Measurements from ENCODE around the gene JUNB. TPM values are rescaled to one million over a fixed set of nuclear protein-coding genes. Genes with fewer than 3 reads are reported as not detected.

The JUNB gene
- total and polyA plus RNA-seq, 2 of the 13 experiments (the other 11 are each of a cell fraction or from before 2014, with no cell fraction given), result 7.7 to 8.2 TPM

GRCh38 chr19:12791345-12792050 lies at the start of gene JUNB (continued):
- TF ChIP-seq ZNF589 (CRISPR knock-in tag; conservative IDR thresholded peaks at IDR 0.05), result peak; percentile 87
- TF ChIP-seq ZNF7 (CRISPR knock-in tag; IDR thresholded peaks at IDR 0.05), result no peak
- TF ChIP-seq RARA (CRISPR knock-in tag; IDR thresholded peaks at IDR 0.05), result peak; percentile 70
- TF ChIP-seq IRF2 (CRISPR knock-in tag; IDR thresholded peaks at IDR 0.05), result peak; percentile 94; the same call in 1 of the 2 replicates
- no peak for TF ChIP-seq SNAI1 (CRISPR knock-in tag; IDR thresholded peaks at IDR 0.05; ENCODE audit: borderline replicate concordance)
- peak; percentile 22; the same call in 1 of the 2 replicates for TF ChIP-seq ZNF276 (CRISPR knock-in tag; IDR thresholded peaks at IDR 0.05; ENCODE audit: low read depth)
- TF ChIP-seq, protein P1, sequence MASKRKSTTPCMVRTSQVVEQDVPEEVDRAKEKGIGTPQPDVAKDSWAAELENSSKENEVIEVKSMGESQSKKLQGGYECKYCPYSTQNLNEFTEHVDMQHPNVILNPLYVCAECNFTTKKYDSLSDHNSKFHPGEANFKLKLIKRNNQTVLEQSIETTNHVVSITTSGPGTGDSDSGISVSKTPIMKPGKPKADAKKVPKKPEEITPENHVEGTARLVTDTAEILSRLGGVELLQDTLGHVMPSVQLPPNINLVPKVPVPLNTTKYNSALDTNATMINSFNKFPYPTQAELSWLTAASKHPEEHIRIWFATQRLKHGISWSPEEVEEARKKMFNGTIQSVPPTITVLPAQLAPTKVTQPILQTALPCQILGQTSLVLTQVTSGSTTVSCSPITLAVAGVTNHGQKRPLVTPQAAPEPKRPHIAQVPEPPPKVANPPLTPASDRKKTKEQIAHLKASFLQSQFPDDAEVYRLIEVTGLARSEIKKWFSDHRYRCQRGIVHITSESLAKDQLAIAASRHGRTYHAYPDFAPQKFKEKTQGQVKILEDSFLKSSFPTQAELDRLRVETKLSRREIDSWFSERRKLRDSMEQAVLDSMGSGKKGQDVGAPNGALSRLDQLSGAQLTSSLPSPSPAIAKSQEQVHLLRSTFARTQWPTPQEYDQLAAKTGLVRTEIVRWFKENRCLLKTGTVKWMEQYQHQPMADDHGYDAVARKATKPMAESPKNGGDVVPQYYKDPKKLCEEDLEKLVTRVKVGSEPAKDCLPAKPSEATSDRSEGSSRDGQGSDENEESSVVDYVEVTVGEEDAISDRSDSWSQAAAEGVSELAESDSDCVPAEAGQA (IDR thresholded peaks at IDR 0.05; ENCODE audit: low read depth), result peak; percentile 48; the same call in 1 of the 2 replicates
- TF ChIP-seq, protein P1 (CRISPR knock-in tag; IDR thresholded peaks at IDR 0.05; ENCODE audit: borderline replicate concordance), result no peak; the same call in 1 of the 2 replicates
- TF ChIP-seq HBP1 (CRISPR knock-in tag; IDR thresholded peaks at IDR 0.05; ENCODE audit: low read depth), result no peak
- TF ChIP-seq ZNF780A (CRISPR knock-in tag; IDR thresholded peaks at IDR 0.05), result no peak
- TF ChIP-seq ZFX (CRISPR knock-in tag; IDR thresholded peaks at IDR 0.05; ENCODE audit: low read depth), result peak; percentile 88
- TF ChIP-seq HNRNPUL1 (IDR thresholded peaks at IDR 0.05; ENCODE audit: low read depth, low read length), result peak; percentile 79; the same call in 1 of the 2 replicates
- TF ChIP-seq MEF2D (CRISPR knock-in tag; IDR thresholded peaks at IDR 0.05), result 0 out of 2 replicates have a peak, but pooled peaks have one; percentile 24
- no peak for TF ChIP-seq EHMT2 (IDR thresholded peaks at IDR 0.05; ENCODE audit: borderline replicate concordance, low read depth, low read length)
- TF ChIP-seq TAF15 (IDR thresholded peaks at IDR 0.05; ENCODE audit: low read depth, low read length, poor library complexity, severe bottlenecking), result peak; percentile 78
- TF ChIP-seq, protein P2, sequence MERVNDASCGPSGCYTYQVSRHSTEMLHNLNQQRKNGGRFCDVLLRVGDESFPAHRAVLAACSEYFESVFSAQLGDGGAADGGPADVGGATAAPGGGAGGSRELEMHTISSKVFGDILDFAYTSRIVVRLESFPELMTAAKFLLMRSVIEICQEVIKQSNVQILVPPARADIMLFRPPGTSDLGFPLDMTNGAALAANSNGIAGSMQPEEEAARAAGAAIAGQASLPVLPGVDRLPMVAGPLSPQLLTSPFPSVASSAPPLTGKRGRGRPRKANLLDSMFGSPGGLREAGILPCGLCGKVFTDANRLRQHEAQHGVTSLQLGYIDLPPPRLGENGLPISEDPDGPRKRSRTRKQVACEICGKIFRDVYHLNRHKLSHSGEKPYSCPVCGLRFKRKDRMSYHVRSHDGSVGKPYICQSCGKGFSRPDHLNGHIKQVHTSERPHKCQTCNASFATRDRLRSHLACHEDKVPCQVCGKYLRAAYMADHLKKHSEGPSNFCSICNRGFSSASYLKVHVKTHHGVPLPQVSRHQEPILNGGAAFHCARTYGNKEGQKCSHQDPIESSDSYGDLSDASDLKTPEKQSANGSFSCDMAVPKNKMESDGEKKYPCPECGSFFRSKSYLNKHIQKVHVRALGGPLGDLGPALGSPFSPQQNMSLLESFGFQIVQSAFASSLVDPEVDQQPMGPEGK (CRISPR knock-in tag; IDR thresholded peaks at IDR 0.05), result peak; percentile 98
- TF ChIP-seq PAF1 (CRISPR knock-in tag; IDR thresholded peaks at IDR 0.05), result no peak
- no peak for TF ChIP-seq TCF7 (IDR thresholded peaks at IDR 0.05; ENCODE audit: low read depth)

All from HepG2 (cell line).